Muscle of leg (tissue), 11 donors: ENCODE results near the gene KCNA1. TPM values are rescaled to one million over a fixed set of nuclear protein-coding genes. Genes with fewer than 3 reads are reported as not detected.

Experiments
- DNase-seq: peaks from one replicate; pipeline ENCODE4 v3.0.0; 2013
- H3K27ac ChIP-seq: one replicate; pipeline ENCODE4 v1.5.1; 2013; ENCODE audit warnings: mild to moderate bottlenecking, low read length, control low read depth
- H3K27me3 ChIP-seq: one replicate; pipeline ENCODE4 v1.6.1; 2013; ENCODE audit warnings: low read length; ENCODE audit not compliant: control insufficient read depth, insufficient read depth
- H3K36me3 ChIP-seq: one replicate; pipeline ENCODE4 v1.6.1; 2013; ENCODE audit warnings: low read length; ENCODE audit not compliant: control insufficient read depth, insufficient read depth
- H3K4me1 ChIP-seq: one replicate; pipeline ENCODE4 v1.6.1; 2013; ENCODE audit warnings: low read length; ENCODE audit not compliant: control insufficient read depth, insufficient read depth
- H3K4me3 ChIP-seq: one replicate; pipeline ENCODE4 v1.5.1; 2013; ENCODE audit warnings: low read length, control low read depth
- H3K9me3 ChIP-seq: replicated peaks from 2 replicates; pipeline ENCODE4 v1.6.1; 2013; ENCODE audit warnings: low read depth, low read length; ENCODE audit not compliant: control insufficient read depth
- WGBS: methylation state at CpG from one replicate; pipeline ENCODE4 v1.1.5; 2013; ENCODE audit warnings: missing lambda C conversion rate; ENCODE audit not compliant: insufficient coverage; 5-methylcytosine and 5-hydroxymethylcytosine counted together
- polyA plus RNA-seq, 8 donors: library from polyadenylated mRNA; unstranded; fragments of 120-200 nt; gene quantifications; one replicate each; pipeline versions ENCODE4 v1.2.1 to v1.2.3, GENCODE V29; 2013; ENCODE audit warnings: inconsistent platforms in 1 of 8, low replicate concordance in 1 of 8; ENCODE audit not compliant: insufficient read length in 8 of 8, insufficient read depth in 1 of 8
- total RNA-seq: library from RNA; stranded (reverse); fragments of 120-200 nt; gene quantifications from one replicate; pipeline ENCODE4 v1.2.4, GENCODE V29; 2013

The KCNA1 gene
- total and polyA plus RNA-seq, 9 donors = 0.20 to 4.0 (median 1.1) TPM

DNA sequence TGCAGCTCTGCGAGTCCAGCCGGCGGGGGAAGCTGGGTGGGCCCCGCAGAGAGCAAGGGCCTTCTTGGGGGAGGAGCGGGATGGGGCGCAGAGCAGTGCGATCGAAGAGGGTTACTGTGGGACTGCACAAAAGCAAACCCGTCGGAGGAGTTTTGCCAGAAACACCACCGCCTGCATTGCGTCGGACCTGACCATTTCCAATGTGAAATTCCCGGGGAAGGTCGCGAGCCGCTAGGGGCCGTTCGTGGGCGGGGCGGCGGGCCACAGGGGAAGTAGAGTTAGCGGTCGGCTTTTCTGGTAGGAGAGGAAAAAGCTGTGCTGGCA lies 333 bp upstream of the KCNA1 start:
- H3K36me3 ChIP-seq = no peaks in the 10 kb centered on the region
- peak overlapping the region; percentile 45 for H3K4me3 ChIP-seq
- 0% methylated on average over 13 of the region's 24 CpGs for WGBS
- H3K4me1 ChIP-seq = peaks cover 21% of the 10 kb centered on the region
- peaks cover 72% of the 10 kb centered on the region for H3K27me3 ChIP-seq
- DNase-seq = no peak
- H3K27ac ChIP-seq = no peak overlapping the region
- H3K9me3 ChIP-seq = peaks cover 4% of the 10 kb centered on the region

DNA sequence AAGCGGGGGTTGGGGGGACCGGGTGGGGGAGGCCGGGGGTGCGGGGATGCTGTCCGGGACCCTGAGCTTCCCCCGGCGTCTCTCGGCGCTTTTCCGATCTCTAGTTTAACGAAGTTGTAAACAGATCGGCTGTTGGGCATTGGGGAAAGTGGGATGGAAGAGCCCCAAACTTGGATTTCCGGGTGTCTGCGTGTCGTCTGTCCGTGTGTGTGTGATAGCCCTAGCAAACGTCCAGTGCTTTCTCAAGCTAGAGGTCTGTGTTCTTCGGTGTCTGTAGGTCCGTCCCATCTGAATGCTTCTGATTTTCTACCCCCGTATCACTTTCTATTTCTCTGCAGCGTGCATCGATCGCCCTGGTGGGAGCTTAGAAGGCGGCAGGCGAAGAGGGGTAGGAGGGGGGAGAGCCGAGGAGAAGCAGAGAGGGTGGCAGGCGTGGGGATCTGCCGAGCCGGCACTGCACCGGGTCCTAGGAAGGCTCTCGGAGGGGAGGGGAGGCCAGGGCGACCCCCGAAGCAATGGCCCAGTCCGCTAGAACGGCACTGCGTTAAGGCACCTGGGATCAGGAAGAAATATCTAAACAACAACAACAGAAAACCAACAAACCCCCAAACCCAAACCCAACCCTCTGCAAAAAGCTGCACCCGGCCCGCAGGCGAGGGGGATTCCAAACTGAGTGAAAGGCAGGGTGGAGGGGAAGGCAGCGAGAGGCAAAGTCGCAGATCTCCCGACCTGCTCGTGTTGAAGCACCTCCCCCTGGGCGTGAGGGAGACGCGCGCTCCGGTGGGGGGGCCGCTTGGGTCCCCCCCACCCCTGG lies 1.0 kb downstream of the KCNA1 start:
- DNase-seq = peak; percentile 30
- peak overlapping the region; percentile 45 for H3K4me3 ChIP-seq

DNA sequence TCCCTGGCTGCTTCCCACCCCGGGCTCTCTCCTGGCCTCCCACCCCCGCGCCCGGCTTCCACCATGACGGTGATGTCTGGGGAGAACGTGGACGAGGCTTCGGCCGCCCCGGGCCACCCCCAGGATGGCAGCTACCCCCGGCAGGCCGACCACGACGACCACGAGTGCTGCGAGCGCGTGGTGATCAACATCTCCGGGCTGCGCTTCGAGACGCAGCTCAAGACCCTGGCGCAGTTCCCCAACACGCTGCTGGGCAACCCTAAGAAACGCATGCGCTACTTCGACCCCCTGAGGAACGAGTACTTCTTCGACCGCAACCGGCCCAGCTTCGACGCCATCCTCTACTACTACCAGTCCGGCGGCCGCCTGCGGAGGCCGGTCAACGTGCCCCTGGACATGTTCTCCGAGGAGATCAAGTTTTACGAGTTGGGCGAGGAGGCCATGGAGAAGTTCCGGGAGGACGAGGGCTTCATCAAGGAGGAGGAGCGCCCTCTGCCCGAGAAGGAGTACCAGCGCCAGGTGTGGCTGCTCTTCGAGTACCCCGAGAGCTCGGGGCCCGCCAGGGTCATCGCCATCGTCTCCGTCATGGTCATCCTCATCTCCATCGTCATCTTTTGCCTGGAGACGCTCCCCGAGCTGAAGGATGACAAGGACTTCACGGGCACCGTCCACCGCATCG lies 1.8 kb downstream of the KCNA1 start:
- H3K4me3 ChIP-seq = no peak overlapping the region
- peaks cover 72% of the 10 kb centered on the region for H3K27me3 ChIP-seq
- WGBS = 37% methylated on average over 60 of the region's 61 CpGs
- H3K9me3 ChIP-seq = peaks cover 4% of the 10 kb centered on the region
- H3K27ac ChIP-seq = no peak overlapping the region
- H3K36me3 ChIP-seq = no peaks in the 10 kb centered on the region
- no peak for DNase-seq
- peaks cover 21% of the 10 kb centered on the region for H3K4me1 ChIP-seq

More for the DNA sequence above, 1.0 kb downstream of the KCNA1 start:
- Histone ChIP-seq H3K27ac (no peak overlapping the region), H3K36me3 (no peaks in the 10 kb centered on the region), H3K4me1 (peaks cover 21% of the 10 kb centered on the region), H3K27me3 (peaks cover 76% of the 10 kb centered on the region), H3K9me3 (peaks cover 4% of the 10 kb centered on the region)
- 2% methylated on average over 21 of the region's 49 CpGs for WGBS

DNA sequence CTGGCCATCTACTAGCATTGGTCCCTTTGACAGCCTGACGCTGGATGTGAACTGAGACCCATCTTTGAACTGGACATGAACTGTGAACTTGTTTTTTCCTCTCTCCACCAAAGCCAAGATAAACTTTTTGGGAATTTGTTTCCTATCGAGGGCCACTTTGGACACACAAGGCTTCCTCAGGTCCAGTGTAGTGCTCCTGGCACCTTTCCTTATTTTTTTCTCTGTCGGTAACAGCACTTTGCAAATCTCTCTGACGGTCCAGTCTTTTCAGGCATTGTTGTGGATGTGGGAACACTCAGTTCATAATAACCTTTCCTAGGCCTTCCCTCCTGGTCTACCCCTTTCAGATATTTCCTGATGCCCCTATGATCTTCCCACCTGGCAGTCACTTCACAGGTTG lies 5.0 kb downstream of the KCNA1 start:
- 66% methylated on average over 2 of the region's 4 CpGs for WGBS
- Histone ChIP-seq H3K4me1 (peaks cover 11% of the 10 kb centered on the region), H3K9me3 (peaks cover 4% of the 10 kb centered on the region), H3K27me3 (peaks cover 48% of the 10 kb centered on the region), H3K27ac (no peak overlapping the region), H3K4me3 (no peak overlapping the region), H3K36me3 (no peaks in the 10 kb centered on the region)
- no peak for DNase-seq

DNA sequence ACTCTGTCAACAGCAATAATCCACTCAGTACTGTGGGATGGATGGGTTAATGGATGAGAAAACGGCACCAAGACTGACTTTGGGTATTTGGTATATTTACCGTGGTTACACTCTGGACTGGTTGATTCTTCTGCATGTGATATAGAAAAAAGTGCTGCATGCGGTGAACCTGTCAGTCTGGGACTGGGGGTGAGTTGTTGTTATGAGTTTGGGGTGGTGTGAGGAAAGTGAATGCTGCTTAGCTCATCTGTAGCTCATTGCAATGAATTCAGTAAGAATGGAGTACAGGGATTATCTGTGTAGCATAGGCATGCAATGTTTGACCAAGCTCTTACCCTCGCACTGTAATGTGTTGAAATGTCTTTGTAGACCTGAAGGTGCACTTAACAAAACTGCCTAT lies 6.0 kb downstream of the KCNA1 start:
- Histone ChIP-seq H3K36me3 (no peaks in the 10 kb centered on the region), H3K27ac (no peak overlapping the region), H3K27me3 (peaks cover 42% of the 10 kb centered on the region), H3K9me3 (peaks cover 4% of the 10 kb centered on the region), H3K4me3 (no peak overlapping the region), H3K4me1 (peaks cover 5% of the 10 kb centered on the region)
- 84% methylated on average over 3 of the region's 4 CpGs for WGBS
- DNase-seq = no peak

DNA sequence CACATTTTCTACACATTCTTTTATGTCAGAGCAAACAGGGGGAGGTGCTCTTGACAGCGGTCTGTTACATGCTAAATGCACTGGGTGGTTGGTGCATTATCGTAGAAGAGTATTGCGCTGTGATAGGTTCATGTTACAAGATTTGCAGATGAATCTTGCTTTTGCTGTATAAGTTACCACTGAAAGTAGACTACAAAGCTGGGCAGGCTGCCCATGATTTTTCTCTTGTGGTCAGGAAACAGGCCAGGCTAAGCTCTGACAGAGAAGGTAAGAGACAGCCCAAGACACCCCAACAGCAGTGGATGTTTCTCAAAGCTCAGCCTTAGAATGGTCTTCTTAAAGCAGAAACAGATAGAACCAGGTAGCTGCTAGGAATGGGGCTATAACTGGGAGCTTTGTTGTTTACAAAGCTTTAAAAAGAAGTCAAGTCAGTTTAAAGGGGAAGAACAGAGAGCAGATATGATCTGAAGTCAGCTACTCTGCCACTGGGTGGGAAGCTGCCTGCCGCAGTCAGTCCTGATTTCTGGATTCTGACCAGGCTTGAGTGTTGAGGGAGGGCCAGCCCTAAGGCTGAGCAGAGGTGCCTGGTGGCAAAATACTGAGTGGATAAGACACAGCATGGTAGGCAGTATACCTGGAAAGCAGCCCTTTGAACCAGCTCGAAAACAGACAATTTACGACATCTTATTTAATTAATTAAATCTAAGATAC lies 9.4 kb downstream of the KCNA1 start:
- Histone ChIP-seq H3K36me3 (no peaks in the 10 kb centered on the region), H3K4me1 (no peaks in the 10 kb centered on the region)
- DNase-seq = peak; percentile 27

DNA sequence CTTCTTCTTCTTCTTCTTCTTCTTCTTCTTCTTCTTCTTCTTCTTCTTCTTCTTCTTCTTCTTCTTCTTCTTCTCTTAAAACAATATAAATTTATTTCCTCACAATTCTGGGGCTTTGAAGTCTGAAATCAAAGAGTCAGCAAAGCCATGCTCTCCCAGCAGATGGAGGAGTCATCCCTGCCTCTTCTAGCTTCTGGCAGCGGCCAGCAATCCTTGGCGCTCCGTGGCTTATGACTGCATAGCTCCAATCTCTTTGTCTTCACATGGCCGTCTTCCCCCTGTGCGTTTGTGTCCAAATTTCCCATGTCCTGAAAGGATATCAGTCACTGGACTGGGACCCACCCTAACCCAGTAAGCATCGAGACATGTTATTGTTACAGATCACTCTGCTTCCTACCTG lies 22.9 kb downstream of the KCNA1 start:
- Histone ChIP-seq H3K36me3 (no peaks in the 10 kb centered on the region), H3K4me3 (no peak overlapping the region), H3K4me1 (no peaks in the 10 kb centered on the region), H3K27me3 (peaks cover 14% of the 10 kb centered on the region), H3K27ac (no peak overlapping the region), H3K9me3 (no peaks in the 10 kb centered on the region)
- no peak for DNase-seq
- 85% methylated on average over 6 of the region's 6 CpGs for WGBS

More for the DNA sequence above, 9.4 kb downstream of the KCNA1 start:
- Histone ChIP-seq H3K27ac (no peak overlapping the region), H3K27me3 (peaks cover 21% of the 10 kb centered on the region), H3K4me3 (no peak overlapping the region), H3K9me3 (no peaks in the 10 kb centered on the region)
- WGBS = 61% methylated on average over 2 of the region's 6 CpGs

DNA sequence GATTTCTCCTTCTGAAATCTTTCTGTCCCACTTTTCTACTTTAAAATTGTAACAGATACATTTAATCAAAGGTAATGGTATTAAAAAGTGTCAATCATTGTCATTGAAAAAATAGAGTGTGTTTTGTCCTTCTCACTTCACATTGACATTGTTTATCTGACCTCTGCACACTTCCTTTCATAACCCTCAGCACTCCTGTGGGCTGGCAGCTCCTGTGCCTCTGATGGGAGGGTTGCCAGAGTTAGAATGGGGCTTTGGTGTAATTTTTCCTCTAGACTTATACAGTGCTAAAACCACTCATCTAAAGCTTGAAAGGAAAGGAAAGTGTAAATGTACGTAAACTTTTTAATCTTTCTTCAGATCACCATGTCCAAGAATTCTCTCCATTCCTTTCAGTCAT lies 23.7 kb downstream of the KCNA1 start:
- WGBS = no CpG with 5 or more reads among the region's 1 CpG
- DNase-seq = no peak

DNA sequence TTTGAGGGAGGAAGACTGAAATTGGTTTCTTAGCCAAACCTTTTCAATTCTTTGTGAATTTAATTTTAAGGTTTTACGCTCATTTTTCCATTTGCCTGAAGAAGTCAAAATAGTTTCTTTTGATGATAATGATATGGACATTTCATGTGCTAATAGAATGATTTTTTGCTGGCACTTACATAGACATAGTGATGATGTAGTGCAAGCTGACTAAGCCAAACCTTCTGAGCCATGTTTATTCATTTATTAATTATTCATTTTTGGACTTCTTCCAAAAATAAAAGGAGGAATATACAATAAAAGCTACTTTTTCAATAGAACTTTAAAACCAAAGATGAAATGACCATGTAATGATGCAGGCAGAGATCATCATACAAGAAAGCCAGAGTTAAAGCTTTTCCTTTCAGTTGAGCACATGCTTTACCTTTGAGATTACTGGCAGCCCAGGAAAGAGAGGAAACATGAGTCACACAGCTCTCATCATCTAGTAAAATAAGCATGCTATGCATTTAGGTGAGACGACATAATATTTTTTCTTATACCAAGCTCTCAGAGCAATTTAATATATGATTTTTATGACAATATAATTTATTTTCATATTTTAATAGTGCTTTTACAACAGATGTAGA lies 24.8 kb downstream of the KCNA1 start:
- Histone ChIP-seq H3K36me3 (no peaks in the 10 kb centered on the region), H3K27ac (no peak overlapping the region), H3K4me1 (no peaks in the 10 kb centered on the region), H3K4me3 (no peak overlapping the region), H3K27me3 (peaks cover 11% of the 10 kb centered on the region), H3K9me3 (no peaks in the 10 kb centered on the region)
- DNase-seq = no peak
- WGBS = no CpG with 5 or more reads among the region's 2 CpGs

More for the DNA sequence above, 23.7 kb downstream of the KCNA1 start:
- peaks cover 10% of the 10 kb centered on the region for H3K27me3 ChIP-seq
- H3K9me3 ChIP-seq = no peaks in the 10 kb centered on the region
- H3K36me3 ChIP-seq = no peaks in the 10 kb centered on the region
- H3K4me1 ChIP-seq = no peaks in the 10 kb centered on the region
- no peak overlapping the region for H3K27ac ChIP-seq
- no peak overlapping the region for H3K4me3 ChIP-seq

DNA sequence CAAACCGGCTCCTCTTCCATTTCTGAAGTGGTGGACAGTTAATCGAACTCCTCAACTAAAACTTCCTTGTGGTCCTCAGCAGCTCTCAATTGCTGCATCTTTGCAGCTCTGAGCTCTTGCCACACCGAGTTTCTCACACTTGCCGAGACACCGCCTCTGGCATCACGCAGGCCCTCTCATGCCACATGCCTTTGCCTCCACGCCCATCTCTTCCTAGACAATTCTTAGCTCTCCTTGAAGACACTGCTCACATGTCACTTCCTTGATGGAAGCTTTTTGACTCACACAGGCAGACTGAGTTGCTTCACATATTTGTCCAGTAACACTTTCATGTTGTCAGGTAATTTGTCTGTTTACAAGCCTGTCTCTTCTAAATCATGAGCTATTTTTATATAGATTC lies 29.2 kb downstream of the KCNA1 start:
- Histone ChIP-seq H3K36me3 (no peaks in the 10 kb centered on the region), H3K27me3 (peaks cover 11% of the 10 kb centered on the region), H3K27ac (no peak overlapping the region), H3K4me1 (no peaks in the 10 kb centered on the region), H3K4me3 (no peak overlapping the region), H3K9me3 (no peaks in the 10 kb centered on the region)
- DNase-seq = no peak
- 87% methylated on average over 7 of the region's 7 CpGs for WGBS
